Measurements from ENCODE around the gene HNRNPUL2. TPM values are rescaled to one million over a fixed set of nuclear protein-coding genes. Genes with fewer than 3 reads are reported as not detected.
A peak's percentile ranks its signal among the peaks of the same experiment; 100 is the strongest.
"Not testable (repeated sequence)": the region's sequence is repeated elsewhere in the genome, so short reads cannot be mapped to it uniquely, and the experiment has no call there.

HNRNPUL2 gene
- total RNA-seq, 1 experiment from 2014 or later, result 43.5 TPM

DNA sequence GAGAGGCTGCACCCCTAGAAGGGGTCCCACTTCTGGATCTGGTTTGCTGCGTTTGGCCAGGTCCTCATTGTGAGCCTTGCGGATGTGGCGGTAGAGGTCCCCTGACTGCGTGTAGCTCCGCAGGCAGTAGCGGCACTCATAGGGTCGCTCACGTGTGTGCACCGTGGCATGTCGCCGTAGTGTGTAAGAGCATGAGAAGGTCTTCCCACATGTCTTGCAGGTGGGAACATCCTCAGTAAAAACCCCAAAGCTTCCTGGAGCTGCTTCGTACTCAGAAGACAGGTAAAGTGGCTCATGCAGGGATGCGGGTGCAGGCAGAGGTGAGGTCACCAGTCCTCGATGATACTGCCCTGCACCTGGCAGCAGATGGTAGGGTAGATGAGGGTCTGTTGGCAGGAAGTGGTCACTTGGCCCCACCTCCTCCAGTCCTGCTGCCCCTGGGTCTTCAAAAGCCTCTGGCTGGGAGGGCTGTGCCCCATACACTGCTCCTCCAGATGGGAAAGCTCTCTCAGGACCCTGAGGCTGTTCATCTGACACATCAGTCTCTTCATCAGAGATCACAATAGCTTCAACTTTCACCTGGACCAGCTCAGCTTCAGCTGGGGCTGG is 25.0 kb upstream of the HNRNPUL2 start:
- H3K36me3 Mint-ChIP-seq (ENCODE audit: insufficient read depth in 1 of 3, low read depth in 3 of 3), result peaks cover 29 to 44% (median 33%) of the 10 kb centered on the region in 3 experiments
- Histone ChIP-seq H3K9me3 (ENCODE audit: control insufficient read depth, low read depth, low read length) (no peaks in the 10 kb centered on the region), H3K23ac (ENCODE audit: insufficient read length, low read depth, low read length) (no peak overlapping the region), H2BK20ac (ENCODE audit: low read depth, low read length, poor library complexity, severe bottlenecking) (no peak overlapping the region), H2BK15ac (ENCODE audit: low read depth, low read length) (no peak overlapping the region), H3K79me1 (ENCODE audit: insufficient read depth, low read depth, low read length, poor library complexity, severe bottlenecking) (peaks cover 12% of the 10 kb centered on the region), H3K4me1 (ENCODE audit: insufficient read depth, low read length) (no peaks in the 10 kb centered on the region), H2AK5ac (ENCODE audit: insufficient read length, low read length) (no peak overlapping the region), H4K8ac (replicated peaks; ENCODE audit: insufficient read length, low read depth, low read length) (no peak overlapping the region), H3K18ac (ENCODE audit: insufficient read length, low read depth, low read length) (no peak overlapping the region), H4K5ac (ENCODE audit: insufficient read length, low read depth, low read length) (no peak overlapping the region), H2BK5ac (ENCODE audit: insufficient read length, low read length) (no peak overlapping the region), H2BK12ac (ENCODE audit: insufficient read length, low read depth, low read length) (no peak overlapping the region), H4K91ac (ENCODE audit: insufficient read length, low read depth, low read length) (no peak overlapping the region), H3K27me3 (ENCODE audit: insufficient read depth, low read length) (no peaks in the 10 kb centered on the region), H3K4ac (ENCODE audit: low read depth, low read length) (no peak overlapping the region), H3K9ac (ENCODE audit: extremely low read depth, insufficient read length, low read length) (no peak overlapping the region), H3K4me2 (ENCODE audit: insufficient read depth, insufficient read length, low read length) (no peak overlapping the region), H3K14ac (ENCODE audit: insufficient read depth, low read length) (no peak overlapping the region), H2AFZ (ENCODE audit: low read length) (no peak overlapping the region), H4K20me1 (ENCODE audit: control insufficient read depth, insufficient read depth, insufficient read length) (no peaks in the 10 kb centered on the region), H3T11ph (ENCODE audit: low read length) (no peak overlapping the region), H3K79me2 (ENCODE audit: insufficient read depth, low read length) (peaks cover 21% of the 10 kb centered on the region; the same call in 1 of the 2 replicates), H2BK120ac (ENCODE audit: low read depth, low read length, poor library complexity, severe bottlenecking) (no peak overlapping the region), H3K23me2 (ENCODE audit: insufficient read length, low read depth, low read length, poor library complexity, severe bottlenecking) (peaks cover 3% of the 10 kb centered on the region), H3K27ac (ENCODE audit: insufficient read length, low read depth, low read length) (no peak overlapping the region), H3K56ac (ENCODE audit: insufficient read length, low read depth, low read length) (no peak overlapping the region)
- TF ChIP-seq, protein P1, sequence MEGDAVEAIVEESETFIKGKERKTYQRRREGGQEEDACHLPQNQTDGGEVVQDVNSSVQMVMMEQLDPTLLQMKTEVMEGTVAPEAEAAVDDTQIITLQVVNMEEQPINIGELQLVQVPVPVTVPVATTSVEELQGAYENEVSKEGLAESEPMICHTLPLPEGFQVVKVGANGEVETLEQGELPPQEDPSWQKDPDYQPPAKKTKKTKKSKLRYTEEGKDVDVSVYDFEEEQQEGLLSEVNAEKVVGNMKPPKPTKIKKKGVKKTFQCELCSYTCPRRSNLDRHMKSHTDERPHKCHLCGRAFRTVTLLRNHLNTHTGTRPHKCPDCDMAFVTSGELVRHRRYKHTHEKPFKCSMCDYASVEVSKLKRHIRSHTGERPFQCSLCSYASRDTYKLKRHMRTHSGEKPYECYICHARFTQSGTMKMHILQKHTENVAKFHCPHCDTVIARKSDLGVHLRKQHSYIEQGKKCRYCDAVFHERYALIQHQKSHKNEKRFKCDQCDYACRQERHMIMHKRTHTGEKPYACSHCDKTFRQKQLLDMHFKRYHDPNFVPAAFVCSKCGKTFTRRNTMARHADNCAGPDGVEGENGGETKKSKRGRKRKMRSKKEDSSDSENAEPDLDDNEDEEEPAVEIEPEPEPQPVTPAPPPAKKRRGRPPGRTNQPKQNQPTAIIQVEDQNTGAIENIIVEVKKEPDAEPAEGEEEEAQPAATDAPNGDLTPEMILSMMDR (conservative IDR thresholded peaks at IDR 0.05), result no peak
- no peaks in the 10 kb centered on the region for H3K27me3 Mint-ChIP-seq (ENCODE audit: low read depth)
- peak overlapping the region in 1 of 2 experiments; percentile 60; a peak in 1 of 5 replicates for H3K4me3 Mint-ChIP-seq
- no peaks in the 10 kb centered on the region for H3K9me3 Mint-ChIP-seq
- no peak for DNase-seq
- peaks cover 12 to 21% of the 10 kb centered on the region in 2 experiments for H3K4me1 Mint-ChIP-seq
- H3K27ac Mint-ChIP-seq, result peak overlapping the region in 1 of 3 experiments; percentile 55; a peak in 1 of 7 replicates
- no CpG with 5 or more reads among the region's 14 CpGs for WGBS (ENCODE audit: extremely low coverage, insufficient read length, low lambda C conversion rate)

DNA sequence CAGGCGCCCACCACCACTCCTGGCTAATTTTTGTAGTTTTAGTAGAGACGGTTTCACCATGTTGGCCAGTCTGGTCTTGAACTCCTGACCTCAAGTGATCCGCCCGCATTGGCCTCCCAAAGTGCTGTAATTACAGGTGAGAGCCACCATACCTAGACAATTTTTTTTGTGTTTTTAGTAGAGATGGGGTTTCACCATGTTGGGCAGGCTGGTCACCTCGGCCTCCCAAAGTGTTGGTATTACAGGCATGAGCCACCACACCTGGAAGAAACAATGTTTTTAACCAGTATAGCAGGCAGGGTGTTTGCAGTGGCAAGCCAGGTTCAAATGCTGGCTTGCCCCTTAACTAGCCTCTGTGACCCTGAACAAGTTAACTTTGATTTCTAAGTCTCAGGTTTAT is 22.7 kb upstream of the HNRNPUL2 start:
- not testable (repeated sequence) for H3K4ac ChIP-seq (ENCODE audit: low read depth, low read length); H3K9ac ChIP-seq (ENCODE audit: extremely low read depth, insufficient read length, low read length); H2AK5ac ChIP-seq (ENCODE audit: insufficient read length, low read length); H4K5ac ChIP-seq (ENCODE audit: insufficient read length, low read depth, low read length); H3K56ac ChIP-seq (ENCODE audit: insufficient read length, low read depth, low read length); H3K4me2 ChIP-seq (ENCODE audit: insufficient read depth, insufficient read length, low read length); DNase-seq; H2BK5ac ChIP-seq (ENCODE audit: insufficient read length, low read length); H3K23ac ChIP-seq (ENCODE audit: insufficient read length, low read depth, low read length); H3K27me3 ChIP-seq (ENCODE audit: insufficient read depth, low read length); H3K9me3 ChIP-seq (ENCODE audit: control insufficient read depth, low read depth, low read length); H3K4me1 ChIP-seq (ENCODE audit: insufficient read depth, low read length); H3K27ac ChIP-seq (ENCODE audit: insufficient read length, low read depth, low read length); H4K8ac ChIP-seq (replicated peaks; ENCODE audit: insufficient read length, low read depth, low read length); H2BK120ac ChIP-seq (ENCODE audit: low read depth, low read length, poor library complexity, severe bottlenecking); H3K27me3 Mint-ChIP-seq (ENCODE audit: low read depth); H3K18ac ChIP-seq (ENCODE audit: insufficient read length, low read depth, low read length); H2AFZ ChIP-seq (ENCODE audit: low read length); H3K4me3 Mint-ChIP-seq; H3K14ac ChIP-seq (ENCODE audit: insufficient read depth, low read length); H3T11ph ChIP-seq (ENCODE audit: low read length); H2BK12ac ChIP-seq (ENCODE audit: insufficient read length, low read depth, low read length); H3K23me2 ChIP-seq (ENCODE audit: insufficient read length, low read depth, low read length, poor library complexity, severe bottlenecking); H4K20me1 ChIP-seq (ENCODE audit: control insufficient read depth, insufficient read depth, insufficient read length); H3K9me3 Mint-ChIP-seq; H4K91ac ChIP-seq (ENCODE audit: insufficient read length, low read depth, low read length); H2BK20ac ChIP-seq (ENCODE audit: low read depth, low read length, poor library complexity, severe bottlenecking); H2BK15ac ChIP-seq (ENCODE audit: low read depth, low read length)
- Histone ChIP-seq H3K79me2 (ENCODE audit: insufficient read depth, low read length) (peaks cover 17% of the 10 kb centered on the region; the same call in 1 of the 2 replicates), H3K79me1 (ENCODE audit: insufficient read depth, low read depth, low read length, poor library complexity, severe bottlenecking) (peaks cover 12% of the 10 kb centered on the region)
- Mint-ChIP-seq H3K36me3 (ENCODE audit: insufficient read depth in 1 of 3, low read depth in 3 of 3) (peaks cover 28 to 42% (median 33%) of the 10 kb centered on the region in 3 experiments), H3K27ac (0 out of 7 replicates have a peak overlapping the region, but pooled peaks of 1 of the 3 experiments have one; percentile 36), H3K4me1 (peaks cover 4 to 10% of the 10 kb centered on the region in 2 experiments)
- WGBS (ENCODE audit: extremely low coverage, insufficient read length, low lambda C conversion rate), result no CpG with 5 or more reads among the region's 5 CpGs

Measured in H9 (cell line).